Bronchial epithelial cell (primary cell): ENCODE measurements around the gene AFDN. TPM values are rescaled to one million over a fixed set of nuclear protein-coding genes. Genes with fewer than 3 reads are reported as not detected.
A peak's percentile ranks its signal among the peaks of the same experiment; 100 is the strongest.

Experiments
- DNase-seq: peaks from one replicate; pipeline ENCODE4 v3.0.0-alpha.2; 2010; ENCODE audit warnings: low read depth
- FAIRE-seq: peaks from 2 replicates; lab custom pipeline; 2011; peaks lifted over from hg19 to GRCh38; lab: Jason Lieb, UNC
- H3K27me3 ChIP-seq: 2 replicates; pipeline ENCODE4 v1.5.1; 2011; ENCODE audit warnings: low read length; ENCODE audit not compliant: control insufficient read depth, insufficient read depth
- H3K36me3 ChIP-seq: 2 replicates; pipeline ENCODE4 v1.5.1; 2011; ENCODE audit warnings: low read length; ENCODE audit not compliant: control insufficient read depth, insufficient read depth
- H3K4me3 ChIP-seq: 2 replicates; pipeline ENCODE4 v1.5.1; 2011; ENCODE audit warnings: mild to moderate bottlenecking, low read depth, low read length, control low read depth
- total RNA-seq: library from RNA; depleted of rRNA; stranded (reverse); fragments of >200 nt; gene quantifications from 2 replicates; pipeline ENCODE4 v1.2.1, GENCODE V29; 2014
- TF ChIP-seq, protein P1 (sequence below): IDR thresholded peaks from 2 replicates; pipeline ENCODE4 v1.5.1; 2011; ENCODE audit warnings: mild to moderate bottlenecking, moderate library complexity, low read length, control low read depth, inconsistent platforms; ENCODE audit not compliant: insufficient read depth, severe bottlenecking

The AFDN gene
- total RNA-seq, 1 donor from 2014 or later = 146 TPM

DNA sequence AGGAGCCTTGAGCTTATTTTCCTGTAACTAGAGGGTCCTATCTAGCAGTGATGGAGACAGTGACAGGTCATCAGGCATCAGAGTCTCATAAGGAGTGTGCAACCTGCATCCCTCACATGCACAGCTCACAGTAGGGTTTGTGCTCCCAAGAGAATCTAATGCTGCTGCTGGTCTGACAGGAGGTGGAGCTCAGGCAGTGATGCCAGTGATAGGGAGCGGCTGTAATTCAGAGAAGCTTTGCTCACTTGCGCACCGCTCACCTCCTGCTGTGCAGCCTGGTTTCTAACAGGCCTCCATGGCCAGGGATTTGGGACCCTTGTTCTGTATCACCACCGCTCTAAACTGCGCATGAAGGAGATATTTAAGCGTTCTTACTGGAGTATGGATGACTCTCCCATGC, 176.1 kb downstream of the AFDN start:
- TF ChIP-seq, protein P1, sequence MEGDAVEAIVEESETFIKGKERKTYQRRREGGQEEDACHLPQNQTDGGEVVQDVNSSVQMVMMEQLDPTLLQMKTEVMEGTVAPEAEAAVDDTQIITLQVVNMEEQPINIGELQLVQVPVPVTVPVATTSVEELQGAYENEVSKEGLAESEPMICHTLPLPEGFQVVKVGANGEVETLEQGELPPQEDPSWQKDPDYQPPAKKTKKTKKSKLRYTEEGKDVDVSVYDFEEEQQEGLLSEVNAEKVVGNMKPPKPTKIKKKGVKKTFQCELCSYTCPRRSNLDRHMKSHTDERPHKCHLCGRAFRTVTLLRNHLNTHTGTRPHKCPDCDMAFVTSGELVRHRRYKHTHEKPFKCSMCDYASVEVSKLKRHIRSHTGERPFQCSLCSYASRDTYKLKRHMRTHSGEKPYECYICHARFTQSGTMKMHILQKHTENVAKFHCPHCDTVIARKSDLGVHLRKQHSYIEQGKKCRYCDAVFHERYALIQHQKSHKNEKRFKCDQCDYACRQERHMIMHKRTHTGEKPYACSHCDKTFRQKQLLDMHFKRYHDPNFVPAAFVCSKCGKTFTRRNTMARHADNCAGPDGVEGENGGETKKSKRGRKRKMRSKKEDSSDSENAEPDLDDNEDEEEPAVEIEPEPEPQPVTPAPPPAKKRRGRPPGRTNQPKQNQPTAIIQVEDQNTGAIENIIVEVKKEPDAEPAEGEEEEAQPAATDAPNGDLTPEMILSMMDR = no peak
- DNase-seq = no peak
- H3K4me3 ChIP-seq = no peak overlapping the region
- no peak for FAIRE-seq
- no peaks in the 10 kb centered on the region for H3K36me3 ChIP-seq
- H3K27me3 ChIP-seq = peaks cover 16% of the 10 kb centered on the region

DNA sequence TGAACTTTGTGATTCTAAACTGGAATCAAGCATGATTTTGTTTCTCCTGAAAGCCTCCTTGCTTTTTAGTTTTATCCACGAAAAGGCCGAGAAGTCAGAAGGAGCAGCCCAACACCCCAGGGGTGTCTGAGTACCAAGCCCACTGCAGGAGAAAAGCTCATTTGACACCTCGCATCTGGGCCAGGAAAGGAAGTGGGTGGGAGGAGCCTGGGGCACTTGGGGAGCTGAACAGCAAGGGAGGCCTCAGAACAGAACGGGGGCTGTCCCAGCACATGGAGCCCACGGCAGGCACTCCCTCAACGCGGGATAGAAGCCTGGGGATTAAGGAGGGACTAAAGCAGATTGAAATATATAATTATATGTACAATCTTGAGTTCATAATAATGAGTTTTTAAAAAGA, 177.3 kb downstream of the AFDN start:
- TF ChIP-seq, protein P1 = no peak
- Histone ChIP-seq H3K27me3 (peaks cover 16% of the 10 kb centered on the region), H3K36me3 (no peaks in the 10 kb centered on the region), H3K4me3 (no peak overlapping the region)
- no peak for DNase-seq
- FAIRE-seq = no peak

DNA sequence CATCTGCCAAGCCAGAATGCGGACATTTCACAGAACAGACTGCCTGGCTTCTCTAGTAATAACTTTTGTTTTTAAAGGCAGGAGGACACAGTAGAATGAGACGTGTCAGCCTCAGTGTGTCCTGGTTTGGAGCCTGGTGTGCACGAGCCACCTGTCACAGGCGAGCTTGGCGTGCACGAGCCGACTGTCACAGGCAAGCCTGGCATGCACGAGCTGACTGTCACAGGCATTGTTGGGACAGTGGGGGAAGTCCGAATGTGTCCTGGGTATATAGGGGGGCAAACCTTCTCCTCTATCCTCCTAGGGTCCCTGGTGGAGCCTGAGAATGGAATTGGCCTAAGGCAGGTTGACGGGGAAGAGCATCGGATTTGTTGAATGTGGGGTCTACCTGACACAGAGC, 178.2 kb downstream of the AFDN start:
- FAIRE-seq (no peak), DNase-seq (no peak)
- Histone ChIP-seq H3K4me3 (no peak overlapping the region), H3K27me3 (peaks cover 13% of the 10 kb centered on the region), H3K36me3 (no peaks in the 10 kb centered on the region)
- TF ChIP-seq, protein P1 = no peak

DNA sequence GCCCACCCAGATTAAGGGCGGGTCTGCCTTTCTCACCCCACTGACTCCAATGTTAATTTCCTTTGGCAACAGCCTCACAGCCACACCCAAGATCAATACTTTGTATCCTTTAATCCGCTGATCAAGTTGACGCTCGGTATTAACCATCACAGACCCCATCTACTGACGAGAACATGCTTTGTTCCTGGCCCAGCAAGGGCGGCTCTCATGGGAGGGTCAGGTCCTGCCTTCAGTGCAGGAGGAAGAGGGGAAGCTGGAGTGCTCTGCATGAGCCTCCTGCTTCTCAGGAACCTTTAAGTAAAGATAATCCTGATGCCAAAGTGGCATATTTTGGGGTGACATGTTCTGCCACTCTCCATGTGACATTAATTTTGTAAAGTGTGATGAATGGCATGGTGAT, 179.1 kb downstream of the AFDN start:
- DNase-seq = no peak
- FAIRE-seq = no peak
- TF ChIP-seq, protein P1 = no peak
- H3K27me3 ChIP-seq = peaks cover 13% of the 10 kb centered on the region
- H3K4me3 ChIP-seq = no peak overlapping the region
- no peaks in the 10 kb centered on the region for H3K36me3 ChIP-seq

DNA sequence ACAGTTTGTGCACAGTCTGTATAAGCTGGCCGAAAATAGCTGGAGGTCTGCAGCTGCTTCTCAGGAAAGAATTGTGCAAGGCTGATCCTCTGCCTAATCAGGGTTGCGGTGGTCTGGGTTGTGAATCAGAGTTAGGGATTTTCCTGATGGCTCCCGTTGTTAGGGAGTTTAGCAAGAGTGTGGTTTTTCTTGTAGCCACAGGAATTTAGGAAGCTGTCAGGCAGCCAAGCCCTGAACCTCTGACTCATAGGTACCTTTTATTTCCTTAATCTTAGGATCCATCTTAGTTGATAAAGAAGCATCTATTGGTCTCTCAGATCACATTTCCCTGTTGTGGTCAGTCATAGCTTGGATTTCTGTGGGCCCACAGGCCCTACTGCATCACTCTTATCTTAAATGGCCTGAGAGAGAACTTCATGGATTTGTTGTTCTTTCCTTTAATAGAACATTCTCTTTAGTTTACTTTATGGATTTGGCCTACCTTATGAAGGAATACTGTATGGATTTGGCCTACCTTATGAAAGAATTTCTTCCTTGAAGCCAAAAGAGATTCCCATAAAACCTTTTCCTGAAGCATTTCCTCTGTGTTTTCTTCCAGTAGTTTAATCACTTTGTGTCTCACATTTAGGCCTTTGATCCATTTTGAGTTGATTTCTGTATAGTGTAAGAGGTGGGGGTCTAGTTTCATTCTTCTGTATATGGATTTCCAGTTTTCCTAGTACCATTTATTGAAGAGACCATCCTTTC, 181.1 kb downstream of the AFDN start:
- peak; percentile 97 for FAIRE-seq
- Histone ChIP-seq H3K36me3 (no peaks in the 10 kb centered on the region), H3K27me3 (peaks cover 11% of the 10 kb centered on the region), H3K4me3 (no peak overlapping the region)
- TF ChIP-seq, protein P1 = no peak
- peak; percentile 98 for DNase-seq

DNA sequence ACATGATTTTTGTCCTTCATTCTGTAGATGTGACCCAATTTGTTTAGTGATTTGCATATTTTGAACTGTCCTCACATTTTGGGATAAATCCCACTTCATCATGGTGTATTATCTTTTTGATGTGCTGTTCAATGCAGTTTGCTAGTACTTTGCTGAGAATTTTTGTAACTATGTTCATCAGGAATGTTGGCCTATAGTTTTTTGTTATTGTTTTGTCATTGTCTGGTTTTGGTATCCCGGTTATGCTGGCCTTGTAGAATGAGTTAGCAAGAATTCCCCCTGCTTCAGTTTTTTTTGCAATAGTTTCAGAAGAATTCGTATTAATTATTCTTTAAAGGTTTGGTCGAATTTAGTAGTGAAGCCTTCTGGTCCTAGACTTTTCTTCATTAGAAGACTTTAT, 182.6 kb downstream of the AFDN start:
- FAIRE-seq = no peak
- H3K4me3 ChIP-seq = no peak overlapping the region
- peaks cover 5% of the 10 kb centered on the region for H3K27me3 ChIP-seq
- TF ChIP-seq, protein P1 = no peak
- no peak for DNase-seq
- no peaks in the 10 kb centered on the region for H3K36me3 ChIP-seq
